ENCODE measurements around the gene E2F8.

The E2F8 gene

DNA sequence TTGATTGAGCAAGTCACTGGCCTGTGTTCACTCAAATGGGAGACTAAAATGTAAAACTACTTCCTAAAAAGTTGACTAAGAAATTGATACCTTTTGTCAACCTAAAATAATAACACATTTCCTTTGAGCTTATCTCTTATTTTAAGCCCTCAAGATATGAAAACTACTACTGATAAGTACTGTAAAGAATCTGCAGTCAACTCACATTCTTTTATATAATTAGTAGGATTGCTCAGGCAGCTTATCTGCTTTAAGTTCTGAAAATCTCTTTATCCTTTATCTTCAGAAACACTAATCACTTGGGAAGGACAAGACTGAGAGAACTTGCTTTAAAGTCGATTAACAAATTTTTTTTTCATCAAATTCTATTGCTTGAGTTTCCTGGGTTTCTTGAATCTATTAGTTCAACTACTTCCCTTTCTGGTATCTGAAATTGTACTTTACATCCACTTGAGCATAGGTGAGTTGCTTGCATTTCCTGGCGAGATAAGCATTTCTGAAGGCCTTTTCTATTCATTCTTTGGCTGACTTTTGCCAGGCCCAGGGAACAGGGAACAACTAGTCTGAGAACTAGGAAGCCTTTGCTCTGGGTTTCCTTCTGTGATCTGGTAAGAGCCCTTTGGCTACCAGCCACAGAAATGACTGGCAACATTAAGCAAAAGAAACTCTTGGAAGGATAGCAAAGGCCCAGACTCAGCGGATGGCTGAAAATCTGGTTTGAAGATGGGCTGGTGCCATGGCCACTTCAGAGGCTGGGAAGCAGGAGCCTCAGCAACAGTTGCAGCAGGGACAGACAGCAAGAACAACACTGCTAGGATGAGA, 19.6 kb downstream of the E2F8 start:
- no peak for DNase-seq (ENCODE audit: extremely low read depth in 1 of 2, low read depth in 1 of 2)

GRCh38 chr11:19218786-19219460, 21.8 kb downstream of the E2F8 start:
- DNase-seq (ENCODE audit: extremely low read depth in 1 of 2, low read depth in 1 of 2) = no peak

- DNase-seq (ENCODE audit: extremely low read depth in 1 of 2, low read depth in 1 of 2) = no peak
These were observed 22.5 kb downstream of the E2F8 start for GRCh38 chr11:19218216-19218615.

GRCh38 chr11:19216709-19217374, 23.9 kb downstream of the E2F8 start:
- DNase-seq (ENCODE audit: extremely low read depth in 1 of 2, low read depth in 1 of 2) = no peak

GRCh38 chr11:19216021-19216420, 24.7 kb downstream of the E2F8 start:
- DNase-seq (ENCODE audit: extremely low read depth in 1 of 2, low read depth in 1 of 2) = no peak

- no peak for DNase-seq (ENCODE audit: extremely low read depth in 1 of 2, low read depth in 1 of 2)
These were observed 31.0 kb downstream of the E2F8 start for GRCh38 chr11:19209617-19210370.

DNA sequence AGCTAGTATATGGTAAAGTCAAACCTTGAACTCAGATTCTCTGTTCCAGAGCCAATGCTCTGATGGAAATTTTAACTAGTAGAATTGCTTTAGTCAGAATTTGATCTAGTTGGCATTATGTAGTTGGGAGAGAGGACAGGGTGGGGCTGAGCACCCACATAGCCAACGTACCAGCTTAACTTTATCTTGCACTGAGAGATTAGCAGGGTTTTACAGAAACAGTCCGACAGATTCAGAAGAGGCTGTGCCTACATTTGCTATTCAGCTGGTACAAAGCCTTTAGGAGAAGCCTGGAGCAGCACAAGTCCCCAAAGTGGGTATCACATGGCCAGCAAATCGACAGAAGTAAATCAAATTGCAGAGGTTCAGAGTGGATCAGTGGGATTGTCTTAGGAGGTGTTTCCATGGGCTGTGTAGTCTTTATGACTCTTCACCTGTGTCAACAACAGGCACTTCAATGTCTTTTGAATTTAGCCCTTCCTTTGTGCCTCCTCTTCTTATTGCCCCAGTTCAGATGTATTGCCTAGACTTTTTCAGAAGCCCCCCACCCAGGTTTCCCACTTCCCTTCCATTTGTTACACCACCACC, 31.7 kb downstream of the E2F8 start:
- DNase-seq (ENCODE audit: extremely low read depth in 1 of 2, low read depth in 1 of 2) = no peak

- no peak for DNase-seq (ENCODE audit: extremely low read depth in 1 of 2, low read depth in 1 of 2)
These were observed 32.6 kb downstream of the E2F8 start for GRCh38 chr11:19208181-19208580.

DNA sequence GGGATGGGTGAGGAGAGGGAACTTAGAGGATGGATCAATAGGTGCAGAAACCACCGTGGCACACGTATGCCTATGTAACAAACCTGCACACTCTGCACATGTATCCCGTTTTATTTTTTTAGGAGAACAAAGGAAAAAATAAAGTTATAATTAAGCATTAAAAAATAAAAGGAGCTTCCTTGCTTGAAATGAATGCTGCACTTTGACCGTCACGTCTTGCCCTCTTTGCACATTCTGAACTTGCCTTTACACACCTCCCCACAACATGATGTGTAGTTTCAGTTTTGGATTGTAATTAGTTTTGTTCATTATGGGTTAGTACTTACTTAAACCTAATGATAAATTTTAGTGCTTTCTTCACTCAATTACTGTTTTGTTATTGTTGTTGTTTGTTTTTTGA, 35.9 kb downstream of the E2F8 start:
- DNase-seq (ENCODE audit: extremely low read depth in 1 of 2, low read depth in 1 of 2) = no peak

- no peak for DNase-seq (ENCODE audit: extremely low read depth in 1 of 2, low read depth in 1 of 2)
These were observed 38.8 kb downstream of the E2F8 start, which contains the start of gene CSRP3 for GRCh38 chr11:19201737-19202605. Gene CSRP3, minus strand, starts transcription at chr11:19201983. Its CDS starts 9,535 bp downstream, at chr11:19192448.

DNA sequence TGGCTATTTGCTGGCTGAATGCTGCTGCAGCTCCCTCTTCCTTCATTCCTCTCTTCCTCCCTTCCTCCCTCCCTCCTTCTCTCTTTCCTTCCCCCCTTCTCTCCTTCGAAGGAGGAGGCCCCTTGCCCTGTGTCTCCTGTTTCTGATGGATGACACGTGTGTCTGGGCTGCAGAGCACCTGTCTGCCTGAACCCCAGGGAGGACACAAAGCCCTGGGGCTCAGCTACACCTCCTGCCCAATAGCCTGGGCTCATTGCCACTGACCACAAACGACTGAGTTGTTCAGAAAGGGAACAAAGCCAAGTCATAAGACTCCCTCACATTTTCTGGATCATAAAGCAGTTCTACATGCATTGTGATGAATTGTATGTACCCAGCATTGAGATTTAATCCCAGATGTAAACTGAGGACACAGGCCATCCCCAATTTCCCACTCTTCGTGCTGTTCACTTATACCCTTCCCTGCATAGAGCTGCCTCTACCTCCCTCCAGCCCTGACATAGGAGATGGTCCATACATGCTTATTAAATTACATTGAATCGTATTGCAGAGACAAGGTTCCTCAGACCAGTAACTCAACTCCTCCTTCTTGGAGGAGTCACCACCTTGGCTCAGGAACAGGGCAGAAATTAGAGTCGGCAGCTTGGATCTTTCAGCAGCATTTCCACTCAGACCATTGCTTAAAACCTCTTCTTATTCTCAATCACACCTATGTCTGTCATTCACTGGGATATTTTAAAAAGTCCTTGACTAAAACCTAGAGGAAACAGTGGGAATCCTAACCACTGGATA, 40.1 kb downstream of the E2F8 start:
- no peak for DNase-seq (ENCODE audit: extremely low read depth in 1 of 2, low read depth in 1 of 2)

DNA sequence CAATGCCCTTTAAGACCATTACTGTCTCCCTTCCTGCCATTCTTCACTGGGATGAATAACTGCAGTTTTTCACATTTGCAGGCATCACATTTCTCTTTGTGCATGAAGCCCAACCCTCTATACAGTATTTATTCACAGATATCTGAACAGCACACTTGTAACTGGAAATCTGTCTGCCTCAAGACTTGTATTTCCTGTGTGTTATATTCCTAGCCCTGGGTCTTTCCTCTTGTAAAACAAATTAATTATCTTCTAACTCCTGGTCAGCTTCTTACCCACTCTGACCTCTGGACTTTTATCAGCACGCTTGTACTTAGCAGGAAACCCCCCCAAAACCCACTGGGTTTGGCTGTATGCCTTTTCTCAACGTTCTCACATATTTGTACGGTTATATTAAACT, 41.0 kb downstream of the E2F8 start:
- no peak for DNase-seq (ENCODE audit: extremely low read depth in 1 of 2, low read depth in 1 of 2)

DNA sequence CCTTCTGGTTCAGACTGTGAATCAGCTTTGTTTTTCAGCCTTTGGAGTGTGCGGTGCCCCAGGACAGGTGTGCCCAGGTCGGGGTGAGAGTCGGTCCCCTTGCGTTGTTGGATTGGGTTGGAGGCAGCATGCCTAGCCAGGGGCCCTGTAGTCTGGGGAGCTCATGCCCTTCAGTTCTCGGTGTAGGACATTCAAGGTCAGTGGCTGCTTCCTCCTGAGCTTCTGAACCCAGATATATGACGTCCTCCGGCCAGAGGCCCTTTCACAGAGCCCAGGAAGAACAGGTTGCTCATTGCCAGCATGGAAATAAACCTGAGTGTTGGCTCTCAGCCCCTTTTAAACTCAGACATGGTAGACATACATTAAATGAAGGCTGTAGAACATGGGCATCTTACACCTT, 41.7 kb downstream of the E2F8 start:
- no peak for DNase-seq (ENCODE audit: extremely low read depth in 1 of 2, low read depth in 1 of 2)

GRCh38 chr11:19196432-19196831, 44.3 kb downstream of the E2F8 start:
- no peak for DNase-seq (ENCODE audit: extremely low read depth in 1 of 2, low read depth in 1 of 2)

DNA sequence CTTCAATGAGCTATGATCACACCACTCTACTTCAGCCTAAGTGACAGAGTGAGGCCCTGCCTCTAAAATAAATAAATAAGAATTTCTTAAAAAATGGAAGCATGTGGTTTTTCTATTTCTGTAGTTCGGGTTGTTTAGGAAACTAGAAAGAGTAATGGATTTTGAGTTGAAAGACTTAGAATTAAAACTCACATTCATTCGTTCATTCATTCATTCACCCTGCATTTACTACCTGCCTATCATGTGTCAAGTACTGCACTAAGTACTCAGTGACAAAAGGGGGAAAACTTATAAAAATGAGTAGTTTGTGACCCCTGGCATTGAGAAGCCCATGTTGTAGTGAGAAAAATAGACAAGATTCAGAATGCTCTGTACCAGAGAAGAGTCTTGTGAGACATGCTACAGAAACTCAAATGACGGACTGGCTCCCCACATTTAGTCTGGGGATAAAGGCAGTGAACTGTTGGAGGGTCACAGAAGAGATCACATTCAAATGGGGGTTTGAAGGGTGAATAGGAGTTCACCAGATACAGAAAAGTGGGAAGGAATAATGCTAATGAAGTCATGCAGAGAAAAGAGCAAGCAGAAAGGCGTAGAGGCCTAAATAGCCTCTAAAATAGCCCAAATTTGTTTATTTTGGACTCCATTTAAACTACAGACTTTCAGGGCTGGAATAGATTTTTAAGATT, 46.0 kb downstream of the E2F8 start:
- DNase-seq (ENCODE audit: extremely low read depth in 1 of 2, low read depth in 1 of 2) = no peak

GRCh38 chr11:19193916-19194315, 46.8 kb downstream of the E2F8 start:
- no peak for DNase-seq (ENCODE audit: extremely low read depth in 1 of 2, low read depth in 1 of 2)

GRCh38 chr11:19191530-19192169, 49.1 kb downstream of the E2F8 start:
- no peak for DNase-seq (ENCODE audit: extremely low read depth in 1 of 2, low read depth in 1 of 2)

DNA sequence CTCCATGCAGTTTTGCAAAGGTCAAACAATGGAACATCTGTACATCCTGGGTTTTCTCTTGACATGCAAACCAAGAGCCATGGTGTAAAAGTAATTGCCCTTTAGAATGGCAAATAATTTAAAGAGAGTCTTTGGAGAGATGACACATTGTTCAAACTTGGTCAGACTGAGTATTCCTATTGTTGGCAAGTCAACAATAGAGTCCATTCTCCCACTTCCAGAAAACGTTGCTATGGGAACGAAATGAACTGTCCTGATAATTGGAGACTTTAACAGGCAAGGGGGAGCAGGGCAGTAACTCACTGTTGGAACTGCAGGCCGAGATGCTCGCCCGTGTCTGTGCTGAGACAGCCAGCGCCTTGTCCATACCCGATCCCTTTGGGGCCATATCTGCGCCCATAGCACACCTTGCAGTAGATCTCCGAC, 52.9 kb downstream of the E2F8 start:
- DNase-seq (ENCODE audit: extremely low read depth in 1 of 2, low read depth in 1 of 2) = no peak
